Upper lobe of left lung (tissue), 6 donors: ENCODE measurements around the gene MPV17L2. TPM values are rescaled to one million over a fixed set of nuclear protein-coding genes. Genes with fewer than 3 reads are reported as not detected.

Experiments
- ATAC-seq, 2 donors: fragments of 200-7000 bp; cut with Tn5 transposase; one replicate each; pipeline ENCODE4 v1.9.1; 2022; ENCODE audit warnings: mild to moderate bottlenecking in 2 of 2, moderate library complexity in 2 of 2; ENCODE audit not compliant: low FRiP score in 2 of 2
- DNase-seq, 2 donors: peaks; one replicate each; pipeline ENCODE4 v3.0.0-alpha.2; 2019 to 2020
- H3K27ac ChIP-seq, 4 donors: fragments of 200-600 bp; sonication (generic); one replicate each; pipeline ENCODE4 v1.5.1; 2016 to 2019
- H3K27me3 ChIP-seq, 4 donors: fragments of 200-600 bp; sonication (generic); one replicate each; pipeline ENCODE4 v1.5.1; 2017 to 2019
- H3K36me3 ChIP-seq, 4 donors: fragments of 200-600 bp; sonication (generic); one replicate each; pipeline ENCODE4 v1.5.1; 2016 to 2019
- H3K4me1 ChIP-seq, 4 donors: fragments of 200-600 bp; sonication (generic); one replicate each; pipeline ENCODE4 v1.5.1; 2018 to 2019
- H3K4me3 ChIP-seq, 4 donors: fragments of 200-600 bp; sonication (generic); one replicate each; pipeline ENCODE4 v1.5.1; 2017 to 2019; ENCODE audit warnings: mild to moderate bottlenecking in 2 of 4, moderate library complexity in 1 of 4
- H3K9me3 ChIP-seq, 4 donors: fragments of 200-600 bp; sonication (generic); one replicate each; pipeline ENCODE4 v1.5.1; 2018 to 2019
- CTCF ChIP-seq, 6 experiments: fragments of 450-650 bp in 4 of 6; fragments of 200-600 bp in 2 of 6; sonication (generic) in 2 of 6; IDR thresholded peaks; one replicate each; pipeline ENCODE4 v1.5.1; 2016 to 2019; ENCODE audit warnings: antibody characterized with exemption in 6 of 6
- EP300 ChIP-seq, 4 donors: sonication (generic); formaldehyde crosslinking; IDR thresholded peaks; one replicate each; pipeline ENCODE4 v1.5.1; 2017; ENCODE audit warnings: antibody characterized with exemption in 4 of 4, control low read depth in 2 of 4
- POLR2A ChIP-seq, 4 donors: fragments of 450-650 bp; IDR thresholded peaks; one replicate each; pipeline ENCODE4 v1.5.1; 2016 to 2017; ENCODE audit warnings: antibody characterized with exemption in 4 of 4, mild to moderate bottlenecking in 2 of 4
- POLR2AphosphoS5 ChIP-seq, 2 donors: sonication (generic); formaldehyde crosslinking; IDR thresholded peaks; one replicate each; pipeline ENCODE4 v1.5.1; 2017; ENCODE audit warnings: antibody characterized with exemption in 2 of 2
- WGBS, 2 donors: methylation state at CpG; one replicate each; pipeline ENCODE4 v1.1.5; 2017 to 2018; 5-methylcytosine and 5-hydroxymethylcytosine counted together
- total RNA-seq, 6 donors: library from RNA; depleted of rRNA in 4 of 6; stranded (reverse); fragments of >200 nt in 4 of 6; gene quantifications; one replicate each; pipeline versions ENCODE4 v1.1.0 to v1.2.1, GENCODE V29; 2016 to 2021
- donor health status: DM: no; HTN: no; CAD: no; lungs with moderate emphysema.
- donor health status: DM: no; HTN: yes; CAD: no; lungs with severe emphysema.

Gene MPV17L2
- total RNA-seq, 6 donors from 2014 or later, result 10.7 to 18.8 (median 13.3) TPM

DNA sequence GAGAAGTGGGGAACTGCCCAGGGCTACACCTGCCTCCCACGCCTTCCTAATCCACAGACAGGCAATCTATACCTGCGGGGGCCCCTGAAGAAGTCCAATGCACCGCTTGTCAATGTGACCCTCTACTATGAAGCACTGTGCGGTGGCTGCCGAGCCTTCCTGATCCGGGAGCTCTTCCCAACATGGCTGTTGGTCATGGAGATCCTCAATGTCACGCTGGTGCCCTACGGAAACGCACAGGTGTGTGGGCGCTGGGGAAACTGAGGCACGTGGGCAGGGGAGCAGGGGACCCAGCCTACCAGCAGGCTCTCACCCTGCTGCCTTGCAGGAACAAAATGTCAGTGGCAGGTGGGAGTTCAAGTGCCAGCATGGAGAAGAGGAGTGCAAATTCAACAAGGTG is 18.0 kb upstream of the MPV17L2 start:
- DNase-seq (no peak), ATAC-seq (no peak)
- Histone ChIP-seq H3K36me3 (peaks cover 0 to 22% (median 12%) of the 10 kb centered on the region in 4 donors), H3K27ac (peak overlapping the region in 2 of 4 donors; percentile 84 to 91), H3K4me1 (peaks cover 8 to 43% (median 19%) of the 10 kb centered on the region in 4 donors), H3K9me3 (no peaks in the 10 kb centered on the region), H3K27me3 (no peaks in the 10 kb centered on the region), H3K4me3 (peak overlapping the region in 3 of 4 donors; percentile 56 to 71 (median 62))
- 89 to 90% methylated on average over 7 to 11 of the region's 11 CpGs for WGBS, 2 donors
- no peak for TF ChIP-seq EP300 (IDR thresholded peaks at IDR 0.05)
- no peak for TF ChIP-seq POLR2A (IDR thresholded peaks at IDR 0.05)
- no peak for TF ChIP-seq POLR2AphosphoS5 (IDR thresholded peaks at IDR 0.05)
- TF ChIP-seq CTCF (IDR thresholded peaks at IDR 0.05), result no peak

DNA sequence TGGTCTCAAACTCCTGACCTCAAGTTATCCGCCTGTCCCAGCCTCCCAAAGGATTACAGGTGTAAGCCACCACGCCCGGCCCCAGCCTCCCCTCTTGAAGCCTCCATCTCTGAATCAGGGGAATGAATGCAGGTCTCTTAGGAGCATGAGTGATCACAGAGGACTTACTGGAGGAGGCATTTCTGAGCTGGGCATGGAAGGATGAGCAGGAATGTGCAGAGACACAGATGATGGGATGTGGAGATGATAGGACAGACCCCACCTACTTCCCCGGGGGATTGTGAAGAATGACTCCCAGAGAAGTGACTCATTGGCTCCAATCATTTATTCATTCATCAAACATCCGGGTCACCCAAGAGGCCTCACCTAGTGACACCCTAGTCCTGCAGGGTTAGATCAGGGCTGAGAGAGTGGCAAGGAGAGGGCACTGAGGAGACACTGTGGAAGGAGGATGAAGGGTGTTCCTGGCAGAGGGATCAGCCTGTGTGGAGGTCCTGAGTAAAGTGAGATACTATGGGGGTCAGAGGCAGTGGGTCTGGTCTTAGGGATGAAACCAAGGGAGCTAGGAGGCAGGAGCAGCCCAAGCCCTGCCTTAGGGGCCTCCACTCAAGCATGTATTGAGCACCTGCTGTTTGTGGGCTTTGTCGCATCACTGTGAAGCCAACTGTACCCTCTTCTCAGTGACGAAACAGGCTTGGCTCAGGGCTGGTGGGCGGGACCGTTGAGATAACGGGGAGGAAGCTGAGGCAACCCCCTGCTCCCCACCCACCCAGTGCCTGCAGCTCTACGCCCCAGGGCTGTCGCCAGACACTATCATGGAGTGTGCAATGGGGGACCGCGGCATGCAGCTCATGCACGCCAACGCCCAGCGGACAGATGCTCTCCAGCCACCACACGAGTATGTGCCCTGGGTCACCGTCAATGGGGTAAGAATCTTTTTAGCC is 16.4 kb upstream of the MPV17L2 start:
- no peak for TF ChIP-seq POLR2AphosphoS5 (IDR thresholded peaks at IDR 0.05)
- no peak for TF ChIP-seq POLR2A (IDR thresholded peaks at IDR 0.05)
- no peak for TF ChIP-seq CTCF (IDR thresholded peaks at IDR 0.05)
- TF ChIP-seq EP300 (IDR thresholded peaks at IDR 0.05), result no peak

GRCh38 chr19:18179957-18180356 is 13.1 kb upstream of the MPV17L2 start:
- Histone ChIP-seq H3K27ac (peak overlapping the region in 1 of 4 donors; percentile 82), H3K4me3 (no peak overlapping the region), H3K36me3 (peaks cover 0 to 22% (median 12%) of the 10 kb centered on the region in 4 donors), H3K27me3 (no peaks in the 10 kb centered on the region), H3K4me1 (peaks cover under 1 to 8% (median 3%) of the 10 kb centered on the region in 4 donors), H3K9me3 (no peaks in the 10 kb centered on the region)
- no peak for ATAC-seq
- DNase-seq, result no peak
- 82 to 83% methylated on average over 5 of the region's 5 CpGs for WGBS, 2 donors
- TF ChIP-seq POLR2AphosphoS5 (IDR thresholded peaks at IDR 0.05), result no peak
- TF ChIP-seq EP300 (IDR thresholded peaks at IDR 0.05), result no peak
- TF ChIP-seq CTCF (IDR thresholded peaks at IDR 0.05), result no peak
- no peak for TF ChIP-seq POLR2A (IDR thresholded peaks at IDR 0.05)

More for the DNA sequence above, 16.4 kb upstream of the MPV17L2 start:
- Histone ChIP-seq H3K9me3 (no peaks in the 10 kb centered on the region), H3K27me3 (no peaks in the 10 kb centered on the region), H3K36me3 (peaks cover 0 to 22% (median 12%) of the 10 kb centered on the region in 4 donors), H3K4me1 (peaks cover 8 to 33% (median 19%) of the 10 kb centered on the region in 4 donors), H3K27ac (peak overlapping the region in 1 of 4 donors; percentile 15), H3K4me3 (peak overlapping the region in 1 of 4 donors; percentile 62)
- ATAC-seq (no peak), DNase-seq (peak in 1 of 2 donors; percentile 48)
- 85 to 92% methylated on average over 17 to 18 of the region's 19 CpGs for WGBS, 2 donors

DNA sequence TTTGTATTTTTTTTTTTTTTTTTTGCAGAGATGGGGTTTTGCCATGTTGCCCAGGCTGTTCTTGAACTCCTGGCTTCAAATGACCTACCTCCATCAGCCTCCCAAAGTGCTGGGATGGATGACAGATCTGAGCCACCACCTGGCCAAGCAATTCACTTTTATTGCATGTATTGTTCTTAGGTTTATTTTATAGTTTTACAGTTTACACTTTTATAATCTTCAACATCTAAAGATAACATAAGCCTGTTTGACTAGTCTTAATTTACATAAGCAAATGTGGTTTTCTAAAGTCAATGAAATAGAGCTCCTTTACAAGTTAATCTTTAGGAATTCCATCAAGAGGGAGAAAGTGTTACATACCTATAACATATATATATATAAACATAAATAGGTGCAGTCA is 9.5 kb upstream of the MPV17L2 start:
- Histone ChIP-seq H3K9me3 (no peaks in the 10 kb centered on the region), H3K4me1 (no peaks in the 10 kb centered on the region), H3K27ac (no peak overlapping the region), H3K27me3 (no peaks in the 10 kb centered on the region), H3K4me3 (no peak overlapping the region), H3K36me3 (no peaks in the 10 kb centered on the region)
- TF ChIP-seq EP300 (IDR thresholded peaks at IDR 0.05) (no peak), POLR2AphosphoS5 (IDR thresholded peaks at IDR 0.05) (no peak), CTCF (IDR thresholded peaks at IDR 0.05) (no peak), POLR2A (IDR thresholded peaks at IDR 0.05) (no peak)
- DNase-seq, result no peak
- ATAC-seq, result no peak
